Measurements from ENCODE around the gene CUTA.

Gene CUTA

DNA sequence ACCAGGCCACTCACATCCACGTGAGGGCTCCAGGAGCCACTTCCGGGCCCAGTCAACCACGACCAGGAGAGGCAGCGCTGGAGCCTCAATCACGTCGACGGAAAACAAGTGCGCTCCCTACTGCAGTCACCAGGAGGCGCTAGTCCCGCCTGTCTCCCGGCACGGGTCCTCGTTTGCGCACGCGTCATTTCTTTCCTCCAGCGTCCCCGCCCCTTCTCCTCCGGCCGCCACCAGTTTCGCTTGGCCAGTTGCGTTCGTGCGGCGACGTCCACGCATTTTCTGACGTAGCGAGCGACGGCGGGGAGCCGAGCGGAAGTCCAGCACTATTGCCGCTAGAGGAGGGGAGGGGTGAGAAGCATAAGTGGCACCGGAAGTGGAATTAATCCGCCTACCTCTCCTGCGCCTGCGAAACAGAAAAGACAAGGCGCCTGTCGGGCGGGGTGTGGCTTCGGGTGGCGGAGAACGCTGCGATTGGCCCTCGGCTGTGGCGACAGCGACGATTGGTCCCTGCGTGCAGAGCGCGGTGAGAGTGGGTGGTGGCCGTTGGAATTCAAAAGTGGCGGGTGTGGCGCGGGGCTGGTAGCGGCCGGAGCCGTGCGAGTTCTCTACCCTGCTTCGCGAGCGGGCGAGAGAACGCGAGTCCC is 26.5 kb downstream of the CUTA start, which contains the start of gene KIFC1 (continued):
- TF ChIP-seq, protein P1, sequence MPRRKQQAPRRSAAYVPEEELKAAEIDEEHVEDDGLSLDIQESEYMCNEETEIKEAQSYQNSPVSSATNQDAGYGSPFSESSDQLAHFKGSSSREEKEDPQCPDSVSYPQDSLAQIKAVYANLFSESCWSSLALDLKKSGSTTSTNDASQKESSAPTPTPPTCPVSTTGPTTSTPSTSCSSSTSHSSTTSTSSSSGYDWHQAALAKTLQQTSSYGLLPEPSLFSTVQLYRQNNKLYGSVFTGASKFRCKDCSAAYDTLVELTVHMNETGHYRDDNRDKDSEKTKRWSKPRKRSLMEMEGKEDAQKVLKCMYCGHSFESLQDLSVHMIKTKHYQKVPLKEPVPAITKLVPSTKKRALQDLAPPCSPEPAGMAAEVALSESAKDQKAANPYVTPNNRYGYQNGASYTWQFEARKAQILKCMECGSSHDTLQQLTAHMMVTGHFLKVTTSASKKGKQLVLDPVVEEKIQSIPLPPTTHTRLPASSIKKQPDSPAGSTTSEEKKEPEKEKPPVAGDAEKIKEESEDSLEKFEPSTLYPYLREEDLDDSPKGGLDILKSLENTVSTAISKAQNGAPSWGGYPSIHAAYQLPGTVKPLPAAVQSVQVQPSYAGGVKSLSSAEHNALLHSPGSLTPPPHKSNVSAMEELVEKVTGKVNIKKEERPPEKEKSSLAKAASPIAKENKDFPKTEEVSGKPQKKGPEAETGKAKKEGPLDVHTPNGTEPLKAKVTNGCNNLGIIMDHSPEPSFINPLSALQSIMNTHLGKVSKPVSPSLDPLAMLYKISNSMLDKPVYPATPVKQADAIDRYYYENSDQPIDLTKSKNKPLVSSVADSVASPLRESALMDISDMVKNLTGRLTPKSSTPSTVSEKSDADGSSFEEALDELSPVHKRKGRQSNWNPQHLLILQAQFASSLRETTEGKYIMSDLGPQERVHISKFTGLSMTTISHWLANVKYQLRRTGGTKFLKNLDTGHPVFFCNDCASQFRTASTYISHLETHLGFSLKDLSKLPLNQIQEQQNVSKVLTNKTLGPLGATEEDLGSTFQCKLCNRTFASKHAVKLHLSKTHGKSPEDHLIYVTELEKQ (tag by site-specific recombination; IDR thresholded peaks at IDR 0.05; ENCODE audit: borderline replicate concordance), result no peak
- TF ChIP-seq ZNF2 (tag by site-specific recombination; IDR thresholded peaks at IDR 0.05) (no peak), ZNF560 (tag by site-specific recombination; IDR thresholded peaks at IDR 0.05; ENCODE audit: borderline replicate concordance) (no peak), SP3 (tag by site-specific recombination; IDR thresholded peaks at IDR 0.05) (peak; percentile 88), ZSCAN23 (tag by site-specific recombination; IDR thresholded peaks at IDR 0.05) (no peak), SP7 (tag by site-specific recombination; IDR thresholded peaks at IDR 0.05) (no peak; the same call in 1 of the 2 replicates), ZNF19 (tag by site-specific recombination; IDR thresholded peaks at IDR 0.05; ENCODE audit: low read depth) (no peak), HOXA7 (CRISPR knock-in tag; IDR thresholded peaks at IDR 0.05; ENCODE audit: borderline replicate concordance) (no peak), SCRT2 (tag by site-specific recombination; IDR thresholded peaks at IDR 0.05) (no peak), SALL2 (tag by site-specific recombination; IDR thresholded peaks at IDR 0.05; ENCODE audit: borderline replicate concordance) (no peak), ZNF600 (tag by site-specific recombination; IDR thresholded peaks at IDR 0.05) (no peak), OVOL3 (tag by site-specific recombination; IDR thresholded peaks at IDR 0.05) (no peak), ZNF660 (tag by site-specific recombination; IDR thresholded peaks at IDR 0.05) (peak; percentile 61), ZNF221 (tag by site-specific recombination; IDR thresholded peaks at IDR 0.05; ENCODE audit: borderline replicate concordance) (no peak), MEIS1 (CRISPR knock-in tag; IDR thresholded peaks at IDR 0.05; ENCODE audit: borderline replicate concordance) (no peak), YY1 (tag by site-specific recombination; IDR thresholded peaks at IDR 0.05) (no peak), ZNF394 (tag by site-specific recombination; IDR thresholded peaks at IDR 0.05; ENCODE audit: borderline replicate concordance) (no peak), ZNF514 (tag by site-specific recombination; IDR thresholded peaks at IDR 0.05) (no peak)
- TF ChIP-seq, protein P2, sequence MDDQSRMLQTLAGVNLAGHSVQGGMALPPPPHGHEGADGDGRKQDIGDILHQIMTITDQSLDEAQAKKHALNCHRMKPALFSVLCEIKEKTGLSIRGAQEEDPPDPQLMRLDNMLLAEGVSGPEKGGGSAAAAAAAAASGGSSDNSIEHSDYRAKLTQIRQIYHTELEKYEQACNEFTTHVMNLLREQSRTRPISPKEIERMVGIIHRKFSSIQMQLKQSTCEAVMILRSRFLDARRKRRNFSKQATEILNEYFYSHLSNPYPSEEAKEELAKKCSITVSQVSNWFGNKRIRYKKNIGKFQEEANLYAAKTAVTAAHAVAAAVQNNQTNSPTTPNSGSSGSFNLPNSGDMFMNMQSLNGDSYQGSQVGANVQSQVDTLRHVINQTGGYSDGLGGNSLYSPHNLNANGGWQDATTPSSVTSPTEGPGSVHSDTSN (CRISPR knock-in tag; IDR thresholded peaks at IDR 0.05), result no peak; the same call in 1 of the 2 replicates
- TF ChIP-seq, protein P3, sequence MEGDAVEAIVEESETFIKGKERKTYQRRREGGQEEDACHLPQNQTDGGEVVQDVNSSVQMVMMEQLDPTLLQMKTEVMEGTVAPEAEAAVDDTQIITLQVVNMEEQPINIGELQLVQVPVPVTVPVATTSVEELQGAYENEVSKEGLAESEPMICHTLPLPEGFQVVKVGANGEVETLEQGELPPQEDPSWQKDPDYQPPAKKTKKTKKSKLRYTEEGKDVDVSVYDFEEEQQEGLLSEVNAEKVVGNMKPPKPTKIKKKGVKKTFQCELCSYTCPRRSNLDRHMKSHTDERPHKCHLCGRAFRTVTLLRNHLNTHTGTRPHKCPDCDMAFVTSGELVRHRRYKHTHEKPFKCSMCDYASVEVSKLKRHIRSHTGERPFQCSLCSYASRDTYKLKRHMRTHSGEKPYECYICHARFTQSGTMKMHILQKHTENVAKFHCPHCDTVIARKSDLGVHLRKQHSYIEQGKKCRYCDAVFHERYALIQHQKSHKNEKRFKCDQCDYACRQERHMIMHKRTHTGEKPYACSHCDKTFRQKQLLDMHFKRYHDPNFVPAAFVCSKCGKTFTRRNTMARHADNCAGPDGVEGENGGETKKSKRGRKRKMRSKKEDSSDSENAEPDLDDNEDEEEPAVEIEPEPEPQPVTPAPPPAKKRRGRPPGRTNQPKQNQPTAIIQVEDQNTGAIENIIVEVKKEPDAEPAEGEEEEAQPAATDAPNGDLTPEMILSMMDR (tag by site-specific recombination; IDR thresholded peaks at IDR 0.05), result peak; percentile 100
- TF ChIP-seq, protein P4, sequence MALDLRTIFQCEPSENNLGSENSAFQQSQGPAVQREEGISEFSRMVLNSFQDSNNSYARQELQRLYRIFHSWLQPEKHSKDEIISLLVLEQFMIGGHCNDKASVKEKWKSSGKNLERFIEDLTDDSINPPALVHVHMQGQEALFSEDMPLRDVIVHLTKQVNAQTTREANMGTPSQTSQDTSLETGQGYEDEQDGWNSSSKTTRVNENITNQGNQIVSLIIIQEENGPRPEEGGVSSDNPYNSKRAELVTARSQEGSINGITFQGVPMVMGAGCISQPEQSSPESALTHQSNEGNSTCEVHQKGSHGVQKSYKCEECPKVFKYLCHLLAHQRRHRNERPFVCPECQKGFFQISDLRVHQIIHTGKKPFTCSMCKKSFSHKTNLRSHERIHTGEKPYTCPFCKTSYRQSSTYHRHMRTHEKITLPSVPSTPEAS (tag by site-specific recombination; IDR thresholded peaks at IDR 0.05), result no peak
- TF ChIP-seq, protein P5, sequence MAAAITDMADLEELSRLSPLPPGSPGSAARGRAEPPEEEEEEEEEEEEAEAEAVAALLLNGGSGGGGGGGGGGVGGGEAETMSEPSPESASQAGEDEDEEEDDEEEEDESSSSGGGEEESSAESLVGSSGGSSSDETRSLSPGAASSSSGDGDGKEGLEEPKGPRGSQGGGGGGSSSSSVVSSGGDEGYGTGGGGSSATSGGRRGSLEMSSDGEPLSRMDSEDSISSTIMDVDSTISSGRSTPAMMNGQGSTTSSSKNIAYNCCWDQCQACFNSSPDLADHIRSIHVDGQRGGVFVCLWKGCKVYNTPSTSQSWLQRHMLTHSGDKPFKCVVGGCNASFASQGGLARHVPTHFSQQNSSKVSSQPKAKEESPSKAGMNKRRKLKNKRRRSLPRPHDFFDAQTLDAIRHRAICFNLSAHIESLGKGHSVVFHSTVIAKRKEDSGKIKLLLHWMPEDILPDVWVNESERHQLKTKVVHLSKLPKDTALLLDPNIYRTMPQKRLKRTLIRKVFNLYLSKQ (tag by site-specific recombination; IDR thresholded peaks at IDR 0.05; ENCODE audit: borderline replicate concordance), result no peak
- TF ChIP-seq, protein P6, sequence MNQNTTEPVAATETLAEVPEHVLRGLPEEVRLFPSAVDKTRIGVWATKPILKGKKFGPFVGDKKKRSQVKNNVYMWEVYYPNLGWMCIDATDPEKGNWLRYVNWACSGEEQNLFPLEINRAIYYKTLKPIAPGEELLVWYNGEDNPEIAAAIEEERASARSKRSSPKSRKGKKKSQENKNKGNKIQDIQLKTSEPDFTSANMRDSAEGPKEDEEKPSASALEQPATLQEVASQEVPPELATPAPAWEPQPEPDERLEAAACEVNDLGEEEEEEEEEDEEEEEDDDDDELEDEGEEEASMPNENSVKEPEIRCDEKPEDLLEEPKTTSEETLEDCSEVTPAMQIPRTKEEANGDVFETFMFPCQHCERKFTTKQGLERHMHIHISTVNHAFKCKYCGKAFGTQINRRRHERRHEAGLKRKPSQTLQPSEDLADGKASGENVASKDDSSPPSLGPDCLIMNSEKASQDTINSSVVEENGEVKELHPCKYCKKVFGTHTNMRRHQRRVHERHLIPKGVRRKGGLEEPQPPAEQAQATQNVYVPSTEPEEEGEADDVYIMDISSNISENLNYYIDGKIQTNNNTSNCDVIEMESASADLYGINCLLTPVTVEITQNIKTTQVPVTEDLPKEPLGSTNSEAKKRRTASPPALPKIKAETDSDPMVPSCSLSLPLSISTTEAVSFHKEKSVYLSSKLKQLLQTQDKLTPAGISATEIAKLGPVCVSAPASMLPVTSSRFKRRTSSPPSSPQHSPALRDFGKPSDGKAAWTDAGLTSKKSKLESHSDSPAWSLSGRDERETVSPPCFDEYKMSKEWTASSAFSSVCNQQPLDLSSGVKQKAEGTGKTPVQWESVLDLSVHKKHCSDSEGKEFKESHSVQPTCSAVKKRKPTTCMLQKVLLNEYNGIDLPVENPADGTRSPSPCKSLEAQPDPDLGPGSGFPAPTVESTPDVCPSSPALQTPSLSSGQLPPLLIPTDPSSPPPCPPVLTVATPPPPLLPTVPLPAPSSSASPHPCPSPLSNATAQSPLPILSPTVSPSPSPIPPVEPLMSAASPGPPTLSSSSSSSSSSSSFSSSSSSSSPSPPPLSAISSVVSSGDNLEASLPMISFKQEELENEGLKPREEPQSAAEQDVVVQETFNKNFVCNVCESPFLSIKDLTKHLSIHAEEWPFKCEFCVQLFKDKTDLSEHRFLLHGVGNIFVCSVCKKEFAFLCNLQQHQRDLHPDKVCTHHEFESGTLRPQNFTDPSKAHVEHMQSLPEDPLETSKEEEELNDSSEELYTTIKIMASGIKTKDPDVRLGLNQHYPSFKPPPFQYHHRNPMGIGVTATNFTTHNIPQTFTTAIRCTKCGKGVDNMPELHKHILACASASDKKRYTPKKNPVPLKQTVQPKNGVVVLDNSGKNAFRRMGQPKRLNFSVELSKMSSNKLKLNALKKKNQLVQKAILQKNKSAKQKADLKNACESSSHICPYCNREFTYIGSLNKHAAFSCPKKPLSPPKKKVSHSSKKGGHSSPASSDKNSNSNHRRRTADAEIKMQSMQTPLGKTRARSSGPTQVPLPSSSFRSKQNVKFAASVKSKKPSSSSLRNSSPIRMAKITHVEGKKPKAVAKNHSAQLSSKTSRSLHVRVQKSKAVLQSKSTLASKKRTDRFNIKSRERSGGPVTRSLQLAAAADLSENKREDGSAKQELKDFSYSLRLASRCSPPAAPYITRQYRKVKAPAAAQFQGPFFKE (tag by site-specific recombination; IDR thresholded peaks at IDR 0.05; ENCODE audit: borderline replicate concordance), result no peak

Data from HEK293 (cell line).